Fibroblast of the conjunctiva (primary cell): ENCODE data around the gene RGMA.
"Not testable (repeated sequence)": the region's sequence is repeated elsewhere in the genome, so short reads cannot be mapped to it uniquely, and the experiment has no call there.

Experiments used
- DNase-seq: peaks from one replicate; pipeline ENCODE4 v3.0.0-alpha.2; 2010; ENCODE audit warnings: low read depth

The RGMA gene

DNA sequence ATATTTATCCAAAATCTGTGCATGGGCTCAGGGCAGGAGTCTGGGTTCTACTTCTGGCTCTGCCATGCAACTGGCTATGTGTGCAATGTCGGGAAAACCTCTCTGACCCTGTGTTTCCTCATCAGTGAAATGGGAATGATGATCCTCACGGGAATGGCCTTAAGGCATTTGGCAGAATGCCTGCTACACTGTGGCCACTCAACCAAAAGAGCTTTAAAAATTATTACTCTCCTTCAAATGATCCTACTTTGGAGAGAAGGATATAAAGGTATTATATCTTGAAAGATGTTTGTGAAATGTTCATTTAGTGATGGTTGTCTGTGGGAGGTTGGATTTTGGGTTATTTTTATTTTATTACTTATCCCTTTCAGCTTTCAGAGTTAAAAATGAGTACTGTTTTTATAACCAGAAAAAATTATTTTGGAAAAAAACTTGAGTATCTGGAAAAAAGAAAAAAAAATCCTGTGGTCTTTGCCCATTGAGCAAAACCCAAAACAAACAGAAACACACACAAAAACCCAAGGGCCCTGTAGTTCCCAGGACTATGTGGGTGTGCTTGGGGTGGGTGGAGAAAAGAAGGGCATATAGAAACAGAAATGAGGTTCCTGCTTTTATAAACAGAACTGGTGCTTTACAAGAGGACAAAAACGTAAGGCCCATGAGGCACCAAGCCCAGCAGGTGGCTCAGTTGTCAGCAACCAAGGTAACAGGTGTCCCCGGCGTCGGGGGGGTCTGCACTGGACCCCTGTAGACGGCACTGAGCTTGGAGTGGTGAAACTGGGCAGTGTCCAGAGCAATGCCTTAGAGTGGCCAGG is 22.0 kb downstream of the RGMA start:
- DNase-seq: no peak

GRCh38 chr15:93066224-93066681 is 22.8 kb downstream of the RGMA start:
- DNase-seq: no peak

- no peak for DNase-seq
Measured at GRCh38 chr15:93065641-93066045, 23.4 kb downstream of the RGMA start.

DNA sequence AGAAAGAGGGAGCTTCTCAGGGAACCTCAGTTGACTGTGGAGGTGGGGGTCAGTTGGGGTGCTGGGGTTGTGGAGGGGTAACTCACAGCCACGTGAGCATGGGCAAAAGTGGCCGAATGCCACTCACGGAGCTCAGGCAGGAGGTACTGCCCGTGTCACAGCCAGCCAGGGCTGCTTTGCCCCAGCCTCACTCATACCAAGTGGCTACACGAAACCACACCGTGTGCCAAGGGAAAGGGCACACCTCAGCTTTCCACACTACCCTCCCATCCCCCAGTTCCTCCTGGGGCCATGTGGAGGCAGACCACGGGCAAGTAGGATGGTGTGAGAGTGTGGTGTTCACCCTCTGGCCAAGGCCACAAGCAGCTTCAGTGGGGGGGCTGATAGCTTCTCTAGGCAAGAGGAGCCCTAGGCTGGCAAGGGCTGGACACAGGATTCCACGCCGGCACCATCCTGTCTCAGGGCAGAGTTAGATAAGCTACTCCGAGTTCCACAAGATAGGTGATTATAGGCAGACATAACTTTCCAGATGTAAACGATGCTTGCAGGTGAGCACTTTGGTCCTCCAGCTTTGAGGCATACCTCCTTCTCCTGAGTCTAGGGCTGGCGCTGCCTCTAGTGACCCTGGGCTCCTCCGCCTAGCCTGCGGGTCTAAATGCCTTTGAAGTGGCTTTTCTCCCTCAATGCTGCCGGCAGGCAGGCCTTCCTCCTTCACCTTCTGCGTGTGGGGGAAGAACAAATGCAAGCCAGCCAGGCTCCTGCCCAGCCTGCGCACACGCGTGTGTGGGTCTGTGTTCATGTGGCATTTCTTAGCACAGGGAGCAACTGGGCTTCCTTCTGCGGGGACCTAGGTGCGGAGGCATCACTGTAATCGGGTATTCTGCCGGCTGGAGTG is 25.0 kb downstream of the RGMA start:
- DNase-seq: no peak

- DNase-seq: no peak
Measured at GRCh38 chr15:93063262-93063671, 25.7 kb downstream of the RGMA start.

GRCh38 chr15:93062628-93063261 is 26.3 kb downstream of the RGMA start:
- DNase-seq: not testable (repeated sequence)

DNA sequence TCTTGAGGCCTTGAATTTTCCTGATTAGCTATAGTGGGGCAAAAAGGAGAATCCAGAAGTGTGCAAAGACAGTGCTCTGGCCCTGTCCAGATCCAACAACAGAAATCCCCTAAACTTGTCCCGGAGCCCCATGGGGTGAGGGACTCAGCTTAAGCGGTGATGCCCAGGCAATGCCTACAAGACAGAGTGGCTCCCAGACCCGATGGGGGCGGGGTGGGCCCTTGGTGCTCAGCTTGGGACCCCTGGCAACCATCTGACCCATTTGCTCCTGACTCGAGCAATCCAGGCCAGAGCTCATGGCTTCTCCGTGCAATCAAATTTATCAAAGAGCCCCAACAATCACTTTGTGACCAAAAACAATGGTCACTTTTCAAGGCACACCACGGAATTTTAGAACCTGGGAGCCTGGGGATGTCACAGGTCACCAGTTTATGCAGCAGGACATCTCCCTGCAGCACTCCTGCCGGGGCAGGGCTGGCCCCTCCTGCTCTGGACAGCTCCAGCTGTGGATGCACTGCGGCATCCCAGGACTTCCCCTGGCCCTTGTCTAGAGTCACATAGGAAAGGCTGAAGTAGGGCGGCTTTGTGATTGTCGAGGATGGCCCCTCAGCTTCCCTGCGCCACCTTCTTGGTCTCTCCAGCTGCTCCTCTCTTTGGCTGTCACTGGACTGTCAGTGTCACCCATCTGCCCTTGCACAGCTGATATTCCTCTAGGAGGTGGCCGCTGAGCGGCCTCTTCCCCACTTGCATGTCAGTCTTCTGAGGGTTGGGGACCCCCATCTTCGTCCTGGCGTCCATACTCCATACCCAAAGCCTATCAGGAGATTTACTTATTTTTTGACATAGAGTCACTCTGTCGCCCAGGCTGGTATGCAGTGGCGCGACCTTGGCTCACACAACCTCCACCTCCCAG is 28.4 kb downstream of the RGMA start:
- no peak for DNase-seq

GRCh38 chr15:93059442-93059841 is 29.6 kb downstream of the RGMA start:
- DNase-seq: no peak

GRCh38 chr15:93058904-93059427 is 30.0 kb downstream of the RGMA start:
- no peak for DNase-seq

- DNase-seq: no peak
Measured at GRCh38 chr15:93058128-93058527, 30.9 kb downstream of the RGMA start.

GRCh38 chr15:93057618-93058017 is 31.4 kb downstream of the RGMA start:
- no peak for DNase-seq

- no peak for DNase-seq
Measured at GRCh38 chr15:93056836-93057235, 32.2 kb downstream of the RGMA start.

- no peak for DNase-seq
Measured at GRCh38 chr15:93055211-93055610, 33.8 kb downstream of the RGMA start.

- no peak for DNase-seq
Measured at GRCh38 chr15:93052090-93052879, 36.7 kb downstream of the RGMA start.

DNA sequence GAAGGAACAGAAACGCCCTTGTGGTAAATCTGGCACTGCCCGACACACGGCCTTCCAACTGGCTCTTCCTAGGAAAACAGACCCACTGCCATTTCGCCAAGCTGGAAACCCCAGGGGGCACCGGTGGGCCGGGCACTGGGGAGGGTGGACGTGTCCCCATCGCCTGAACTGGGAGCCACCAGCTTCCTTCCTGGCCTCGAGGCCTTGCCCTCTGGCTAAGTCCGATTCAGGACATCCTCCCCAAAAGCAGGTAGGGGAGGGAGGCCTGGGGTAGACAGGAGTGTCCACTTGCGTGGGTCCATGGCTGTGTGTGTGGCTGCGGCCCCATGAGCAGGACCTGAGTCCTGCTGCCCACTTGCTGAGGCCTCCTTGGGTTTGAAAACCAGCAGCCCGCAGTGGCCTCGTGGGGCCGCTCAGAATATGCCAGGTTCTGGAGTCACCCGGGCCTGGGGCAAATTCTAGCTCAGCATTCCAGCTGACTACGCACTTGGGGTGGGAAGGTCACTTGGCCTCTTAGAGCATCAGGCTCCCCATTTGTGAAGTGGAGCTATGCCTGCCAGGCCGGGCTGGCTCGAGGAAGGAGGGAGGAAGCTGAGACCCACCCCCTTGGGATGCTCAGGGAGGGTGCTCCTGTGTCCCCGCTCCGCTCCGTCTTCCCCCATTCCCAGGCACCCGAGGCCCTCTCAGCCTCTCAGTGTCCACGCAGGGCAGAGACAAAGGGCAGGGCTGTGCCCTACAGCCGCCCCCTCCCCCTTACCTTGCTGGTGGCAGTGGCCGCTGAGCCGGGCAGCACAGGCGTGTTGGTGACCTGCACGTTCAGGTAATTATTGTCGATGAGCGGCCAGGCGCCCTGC is 37.5 kb downstream of the RGMA start:
- DNase-seq: no peak

- DNase-seq: no peak
Measured at GRCh38 chr15:93050648-93051047, 38.4 kb downstream of the RGMA start.

GRCh38 chr15:93049914-93050578 is 39.0 kb downstream of the RGMA start:
- no peak for DNase-seq

GRCh38 chr15:93049233-93049632 is 39.8 kb downstream of the RGMA start:
- DNase-seq: no peak

DNA sequence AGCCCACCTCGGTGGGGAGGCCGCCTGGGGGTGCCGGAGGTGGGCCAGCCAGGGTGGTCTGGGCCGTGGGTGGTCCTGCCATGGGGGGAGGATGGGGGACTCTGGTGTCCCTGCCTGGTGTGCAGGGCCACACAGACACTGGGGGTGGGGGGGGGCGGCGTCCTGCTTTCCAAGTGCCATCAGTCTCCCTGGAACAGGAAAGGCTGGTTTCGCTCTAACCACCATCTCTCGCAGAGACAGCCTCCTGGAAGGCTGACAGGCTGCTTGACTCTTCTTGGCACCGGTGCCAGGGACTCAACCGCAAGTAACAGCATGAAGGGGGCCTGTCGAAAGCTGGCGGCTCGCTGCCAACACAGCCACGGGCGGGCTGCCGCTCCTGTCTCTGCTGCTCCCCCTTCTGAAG is 40.3 kb downstream of the RGMA start:
- DNase-seq: no peak
